Right renal pelvis (tissue), 4 donors: Measurements from ENCODE around the gene SLC6A1. TPM values are rescaled to one million over a fixed set of nuclear protein-coding genes. Genes with fewer than 3 reads are reported as not detected.

ENCODE experiments used
- DNase-seq, 4 donors: peaks; one replicate each; pipeline ENCODE4 v3.0.0-alpha.2; 2013; ENCODE audit warnings: low read depth in 4 of 4, low spot score in 3 of 4, missing footprints in 1 of 4
- polyA plus RNA-seq, 4 donors: library from polyadenylated mRNA; unstranded; fragments of 120-200 nt; gene quantifications; one replicate each; pipeline ENCODE4 v1.2.1, GENCODE V29; 2013; ENCODE audit not compliant: insufficient read length in 4 of 4

SLC6A1 gene
- polyA plus RNA-seq, 4 donors = 0.57 to 1.2 (median 0.95) TPM

- no peak for DNase-seq
Measured at GRCh38 chr3:10988991-10989484, 3.5 kb upstream of the SLC6A1 start.

GRCh38 chr3:10992943-10993728 is 588 bp downstream of the SLC6A1 start:
- DNase-seq = no peak

DNA sequence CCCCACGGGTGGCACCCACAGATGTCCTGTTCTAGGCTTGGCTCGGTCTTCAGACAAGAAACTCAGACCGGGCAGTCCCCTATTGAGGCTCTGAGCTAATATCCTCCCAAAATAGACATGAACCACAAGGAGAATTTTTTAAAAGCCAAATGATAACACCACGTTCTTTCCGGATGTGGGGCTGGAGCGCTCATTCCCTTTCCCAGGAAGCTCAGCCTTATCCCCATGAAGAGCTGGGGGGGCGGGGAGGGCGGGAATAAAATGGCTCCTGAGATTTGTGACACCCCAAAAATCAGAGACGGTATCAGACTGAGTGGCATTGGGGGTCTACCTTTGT is 1.1 kb downstream of the SLC6A1 start:
- no peak for DNase-seq

DNA sequence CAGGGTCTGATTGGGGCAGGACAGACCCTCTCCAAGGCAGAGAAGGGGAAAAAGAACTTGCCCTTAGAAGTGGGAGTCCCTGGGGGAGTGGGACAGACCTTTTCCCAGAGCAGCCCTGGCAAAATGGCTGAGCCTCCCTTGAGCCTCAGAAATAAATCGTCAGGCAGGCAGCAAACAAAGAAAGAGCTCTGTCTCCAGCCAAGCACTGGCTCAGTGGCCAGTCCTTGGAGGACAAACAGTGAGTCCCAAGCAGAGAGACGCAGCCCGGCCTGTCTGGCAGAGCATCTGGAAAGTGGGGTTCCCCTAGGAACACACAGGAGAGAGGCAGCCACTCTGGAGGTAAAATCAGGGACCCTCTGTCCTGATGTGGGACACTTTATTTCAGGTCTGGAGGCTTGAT is 1.8 kb downstream of the SLC6A1 start:
- DNase-seq = no peak

GRCh38 chr3:10995871-10996270 is 3.3 kb downstream of the SLC6A1 start:
- no peak for DNase-seq

DNA sequence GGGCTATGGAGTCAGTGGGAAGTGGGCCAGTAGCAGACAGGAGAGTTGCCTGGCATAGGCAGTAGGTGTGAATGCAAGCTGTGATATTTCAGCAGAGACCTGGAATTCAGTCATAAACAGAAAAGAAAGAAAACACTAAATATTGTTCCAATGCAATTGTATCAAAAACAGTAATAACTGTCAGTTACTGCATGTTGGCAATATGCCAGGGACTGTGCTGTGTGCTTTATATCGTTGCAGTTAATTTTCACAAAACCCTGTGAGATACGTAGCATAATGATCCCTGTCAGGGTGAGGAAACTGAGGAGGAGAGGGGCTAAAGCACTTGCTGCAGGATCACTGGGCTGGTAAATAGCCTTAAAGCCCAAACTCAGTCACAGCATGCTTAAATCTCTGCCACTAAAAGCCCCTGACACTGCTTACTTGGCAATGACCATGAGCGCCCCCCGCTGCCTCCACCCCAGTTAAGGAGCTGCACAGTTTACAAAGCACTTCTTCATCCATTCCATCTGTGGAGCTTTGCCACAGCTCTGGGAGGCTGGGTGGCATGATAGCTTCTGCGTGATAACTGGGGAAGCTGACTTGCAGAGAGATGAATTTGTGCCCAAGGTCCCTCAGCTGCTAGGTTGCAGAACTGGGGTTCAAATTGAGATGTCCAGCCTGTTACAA is 3.9 kb downstream of the SLC6A1 start:
- no peak for DNase-seq

- DNase-seq = no peak
Measured at GRCh38 chr3:10997196-10997595, 4.6 kb downstream of the SLC6A1 start.

- no peak for DNase-seq
Measured at GRCh38 chr3:10998542-10998941, 6.0 kb downstream of the SLC6A1 start.

DNA sequence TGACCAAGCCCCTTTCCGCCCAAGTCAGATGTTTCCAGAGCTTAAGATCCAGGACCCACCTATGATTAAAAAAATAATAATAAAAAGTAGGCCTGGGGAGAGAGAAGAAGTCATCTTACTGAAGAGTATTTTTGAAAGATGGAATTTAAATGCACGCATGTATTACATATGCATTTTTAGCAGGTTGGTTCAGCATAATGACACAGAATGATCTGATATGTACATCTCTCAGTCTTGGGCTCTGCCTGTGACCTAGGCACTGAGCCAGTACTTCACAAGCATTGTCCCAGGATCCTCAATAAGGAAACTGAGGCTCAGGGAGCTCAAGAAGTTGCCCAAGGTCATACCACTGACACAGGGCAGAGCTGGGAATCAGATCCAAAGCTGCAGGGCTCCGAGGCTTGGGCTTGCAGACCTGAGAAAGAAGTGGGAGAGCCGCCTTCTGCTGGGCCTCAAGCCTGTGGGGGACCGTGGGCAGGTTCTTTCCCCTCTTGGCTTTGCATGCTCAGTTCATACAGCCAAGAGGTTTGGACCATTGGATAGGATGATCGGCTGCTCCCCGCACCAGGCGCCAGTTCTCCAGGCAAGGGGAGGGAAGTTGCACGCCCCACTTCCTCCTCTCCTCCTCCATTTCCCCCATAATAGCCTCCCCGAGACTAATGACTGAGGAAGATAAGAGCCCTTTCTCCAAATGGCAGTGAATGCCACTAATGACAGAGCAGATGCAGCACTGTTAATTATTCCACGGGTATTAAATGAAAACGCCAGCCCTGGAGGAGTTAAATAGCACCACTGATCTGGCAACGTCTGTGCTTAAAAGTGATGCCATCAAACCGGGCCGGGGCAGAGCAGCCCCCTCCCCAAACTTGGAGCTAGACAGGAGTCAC is 6.9 kb downstream of the SLC6A1 start:
- DNase-seq = no peak

- no peak for DNase-seq
Measured at GRCh38 chr3:11000528-11000927, 8.0 kb downstream of the SLC6A1 start.

GRCh38 chr3:11001020-11001657 is 8.6 kb downstream of the SLC6A1 start:
- no peak for DNase-seq

DNA sequence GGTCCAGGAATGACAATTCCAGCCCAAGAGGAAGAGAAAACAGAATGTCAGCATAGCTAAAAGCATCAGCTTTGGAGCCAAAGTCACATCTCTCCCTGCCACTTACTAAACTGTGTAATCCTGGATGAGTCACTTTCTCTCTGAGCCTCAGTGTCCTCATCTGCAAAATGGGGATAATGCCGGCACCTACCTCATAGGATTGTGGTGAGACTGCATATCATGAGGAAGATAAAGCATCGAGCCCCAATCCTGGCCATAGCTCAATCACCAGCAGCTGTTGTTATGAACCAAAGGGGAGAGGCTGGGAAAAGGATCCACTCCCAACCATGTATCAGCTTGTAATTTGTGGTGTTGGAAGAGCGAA is 9.1 kb downstream of the SLC6A1 start:
- DNase-seq = no peak

GRCh38 chr3:11002371-11002807 is 9.8 kb downstream of the SLC6A1 start:
- DNase-seq = no peak

GRCh38 chr3:11004563-11004962 is 12.0 kb downstream of the SLC6A1 start:
- no peak for DNase-seq

DNA sequence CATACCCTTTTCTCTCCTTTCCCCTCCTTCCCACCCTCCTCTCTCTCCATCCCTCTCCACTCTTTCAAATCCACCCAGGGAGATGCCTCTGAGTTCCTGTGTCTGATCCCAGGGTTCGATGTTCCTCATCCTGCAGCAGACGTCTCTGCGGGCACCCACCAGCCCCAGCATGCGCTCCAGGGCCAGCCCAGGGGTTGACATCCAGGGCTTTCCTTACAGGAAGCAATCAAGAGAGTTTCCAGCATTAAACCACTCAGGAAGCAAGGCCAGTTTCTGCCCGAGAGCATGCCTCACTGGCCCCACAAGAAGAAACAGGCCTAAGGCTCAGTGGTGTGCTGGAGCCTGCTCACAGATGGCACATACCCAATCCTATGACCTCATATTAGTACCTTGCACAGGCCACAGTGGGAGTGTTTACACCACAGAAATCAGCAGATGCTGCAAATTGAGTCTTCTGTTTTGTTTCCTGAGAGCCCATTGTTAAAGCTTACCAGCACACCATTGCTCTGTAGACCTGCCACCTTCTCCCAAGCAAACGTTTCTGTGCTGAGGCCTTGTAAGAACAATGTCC is 13.2 kb downstream of the SLC6A1 start:
- DNase-seq = no peak

DNA sequence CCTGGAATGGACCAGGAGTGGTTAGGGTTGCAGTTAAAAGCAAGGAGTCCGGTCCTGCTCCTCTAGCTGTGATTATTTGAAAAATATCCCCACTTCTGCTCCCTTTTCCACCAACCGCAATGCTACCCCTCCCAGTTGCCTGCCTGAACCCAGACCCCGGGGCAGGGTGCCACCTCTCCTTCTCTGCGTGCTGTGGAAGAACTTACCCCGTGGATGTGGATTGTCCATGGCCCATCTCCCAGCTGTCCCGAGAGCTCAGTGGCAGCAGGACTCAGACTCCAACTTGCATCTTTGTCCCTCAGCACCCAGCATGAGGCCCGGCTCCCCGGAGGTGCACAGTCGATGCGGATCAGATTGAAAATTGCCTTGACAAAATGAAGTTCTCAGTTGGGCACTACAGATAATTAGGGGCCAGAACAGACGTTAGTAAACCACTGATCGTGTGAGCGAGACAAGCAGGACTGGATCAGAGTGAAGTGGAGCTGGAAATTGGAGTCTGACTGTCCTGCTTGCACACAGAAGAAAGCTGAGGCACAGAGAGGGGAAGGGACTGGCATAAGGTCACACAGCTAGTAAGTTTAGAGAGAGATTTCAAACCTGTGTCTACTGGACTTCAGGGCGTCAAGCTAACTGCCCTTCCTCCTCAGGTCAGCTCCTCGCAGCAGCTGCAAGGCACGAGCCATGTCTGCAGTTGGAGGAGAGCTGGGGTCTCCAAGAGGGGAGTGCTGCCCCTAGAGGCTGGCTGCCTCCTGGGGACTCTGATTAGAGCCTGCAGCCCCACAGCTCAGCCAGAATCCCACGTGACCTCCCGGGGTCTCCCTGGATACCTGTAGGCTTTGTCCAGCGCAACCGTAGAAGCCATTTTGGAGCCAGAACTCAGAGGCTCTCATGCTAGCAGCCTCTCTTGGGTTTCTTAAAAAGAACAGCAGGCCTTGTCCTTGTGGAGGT is 14.7 kb downstream of the SLC6A1 start:
- no peak for DNase-seq

GRCh38 chr3:11009898-11010297 is 17.4 kb downstream of the SLC6A1 start:
- DNase-seq = no peak

DNA sequence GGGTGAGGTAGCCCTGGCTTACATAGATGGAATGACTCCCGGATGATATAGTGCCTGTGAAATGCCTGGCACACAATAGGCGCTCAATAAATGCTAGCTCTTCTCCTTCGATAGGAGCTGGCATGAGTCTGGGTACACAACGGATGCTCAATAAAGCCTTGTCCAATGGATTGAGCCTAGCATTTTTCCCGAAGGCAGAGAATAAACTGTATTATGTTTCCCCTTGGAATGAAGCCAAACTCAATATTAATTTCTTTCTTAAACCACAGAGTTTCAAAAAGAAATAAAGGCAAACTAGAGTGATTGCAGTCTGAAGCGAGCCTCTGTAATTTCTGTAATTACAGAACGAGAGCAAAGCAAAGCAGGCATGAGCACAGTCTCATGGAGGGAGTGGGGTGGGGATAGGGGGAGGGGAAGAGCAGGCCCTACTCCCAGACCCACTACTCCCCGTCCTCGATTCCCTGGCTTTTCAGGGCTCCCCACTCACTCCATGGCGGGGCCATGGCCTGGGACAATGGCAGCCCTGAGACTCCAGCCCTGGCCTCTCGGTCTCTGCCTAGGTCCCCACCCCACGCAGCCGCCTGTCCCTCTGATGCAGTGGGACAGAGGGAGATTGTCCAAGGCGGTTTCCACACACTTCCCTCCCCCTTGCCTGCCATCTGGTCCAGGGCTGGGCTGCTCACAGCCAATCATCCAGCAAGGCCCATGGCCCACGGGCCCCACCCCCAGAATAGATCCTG is 18.0 kb downstream of the SLC6A1 start:
- no peak for DNase-seq

- no peak for DNase-seq
Measured at GRCh38 chr3:11014253-11014652, 21.7 kb downstream of the SLC6A1 start.
